Adrenal gland (tissue), 5 donors: ENCODE results near the gene DLGAP1.

Source experiments
- CTCF ChIP-seq, 6 experiments: fragments of 450-650 bp in 4 of 6; fragments of 200-600 bp in 2 of 6; sonication (generic) in 1 of 6; IDR thresholded peaks; 1 replicate in 5 of 6; 2 replicates in 1 of 6; pipeline versions ENCODE4 v1.5.1 to v1.8.0; 2016 to 2021; ENCODE audit warnings: antibody characterized with exemption in 6 of 6, mild to moderate bottlenecking in 2 of 6, moderate library complexity in 1 of 6
- POLR2A ChIP-seq, 2 donors: fragments of 450-650 bp; IDR thresholded peaks; one replicate each; pipeline ENCODE4 v1.6.1; 2017; ENCODE audit warnings: antibody characterized with exemption in 2 of 2, mild to moderate bottlenecking in 2 of 2, moderate library complexity in 1 of 2
- donor health status: DM: no; HTN: no; CAD: no.

GRCh38 chr18:4309227-4309626 is 145.9 kb downstream of the DLGAP1 start:
- TF ChIP-seq CTCF (IDR thresholded peaks at IDR 0.05), result no peak
- no peak for TF ChIP-seq POLR2A (IDR thresholded peaks at IDR 0.05)
